LNCAP (cell line): ENCODE measurements around the gene PRDM13.
A peak's percentile ranks its signal among the peaks of the same experiment; 100 is the strongest.

ENCODE experiments used
- CTCF ChIP-seq: fragments of 450-650 bp; IDR thresholded peaks from 2 replicates; pipeline ENCODE4 v1.5.1; 2017; ENCODE audit warnings: mild to moderate bottlenecking

PRDM13 gene

GRCh38 chr6:99575544-99576227, 30.9 kb upstream of the PRDM13 start:
- no peak for TF ChIP-seq CTCF

- TF ChIP-seq CTCF: no peak
Observed at GRCh38 chr6:99579781-99580180, 26.9 kb upstream of the PRDM13 start.

GRCh38 chr6:99587792-99588191, 18.8 kb upstream of the PRDM13 start:
- no peak for TF ChIP-seq CTCF

GRCh38 chr6:99588618-99589289, 17.9 kb upstream of the PRDM13 start:
- peak; percentile 69 for TF ChIP-seq CTCF

- no peak for TF ChIP-seq CTCF
Observed at GRCh38 chr6:99589290-99589672, 17.4 kb upstream of the PRDM13 start.

GRCh38 chr6:99589907-99590493, 16.6 kb upstream of the PRDM13 start:
- no peak for TF ChIP-seq CTCF

- no peak for TF ChIP-seq CTCF
Observed at GRCh38 chr6:99590728-99591672, 15.6 kb upstream of the PRDM13 start.
